Keratinocyte (primary cell): ENCODE data around the gene KCNJ6. TPM values are rescaled to one million over a fixed set of nuclear protein-coding genes. Genes with fewer than 3 reads are reported as not detected.

ENCODE experiments used
- DNase-seq: peaks from one replicate; pipeline ENCODE4 v3.0.0-alpha.2; 2011; ENCODE audit warnings: low read depth, missing footprints, low spot score
- FAIRE-seq: peaks from 2 replicates; lab custom pipeline; 2011; peaks lifted over from hg19 to GRCh38; lab: Jason Lieb, UNC
- H2AFZ ChIP-seq: 2 replicates; pipeline ENCODE4 v1.6.0; 2012; ENCODE audit warnings: low read length, control low read depth, inconsistent platforms; ENCODE audit not compliant: control insufficient read depth
- H3K27ac ChIP-seq: 2 replicates; pipeline ENCODE4 v1.5.1; 2011; ENCODE audit warnings: low read length; ENCODE audit not compliant: control insufficient read depth, insufficient read depth
- H3K27me3 ChIP-seq: 3 replicates; pipeline ENCODE4 v1.6.0; 2011; ENCODE audit warnings: low read length; ENCODE audit not compliant: control insufficient read depth, insufficient read depth; ENCODE audit errors: extremely low read depth
- H3K36me3 ChIP-seq, 2 experiments: 2 replicates in 1 of 2; 3 replicates in 1 of 2; pipeline ENCODE4 v1.5.1; 2011; ENCODE audit warnings: low read length in 2 of 2, mild to moderate bottlenecking in 1 of 2; ENCODE audit not compliant: control insufficient read depth in 2 of 2, insufficient read depth in 2 of 2; ENCODE audit errors: extremely low read depth in 1 of 2
- H3K4me1 ChIP-seq: 3 replicates; pipeline ENCODE4 v1.5.1; 2011; ENCODE audit warnings: low read length; ENCODE audit not compliant: control insufficient read depth, insufficient read depth; ENCODE audit errors: extremely low read depth
- H3K4me2 ChIP-seq: 3 replicates; pipeline ENCODE4 v1.6.0; 2011; ENCODE audit warnings: low read depth, low read length; ENCODE audit not compliant: control insufficient read depth, insufficient read depth; ENCODE audit errors: extremely low read depth
- H3K4me3 ChIP-seq, 3 experiments: fragments of 200-600 bp in 1 of 3; sonication (generic) in 1 of 3; 2 replicates in 2 of 3; 3 replicates in 1 of 3; pipeline ENCODE4 v1.5.1; 2011 to 2016; ENCODE audit warnings: low read length in 3 of 3, mild to moderate bottlenecking in 3 of 3, control low read depth in 2 of 3, inconsistent platforms in 1 of 3, low read depth in 1 of 3, mixed read lengths in 1 of 3, mixed run types in 1 of 3, moderate library complexity in 1 of 3; ENCODE audit not compliant: control insufficient read depth in 2 of 3, insufficient read depth in 2 of 3; ENCODE audit errors: extremely low read depth in 1 of 3
- H3K79me2 ChIP-seq: 2 replicates; pipeline ENCODE4 v1.6.0; 2012; ENCODE audit warnings: low read length; ENCODE audit not compliant: control insufficient read depth, insufficient read depth
- H3K9ac ChIP-seq: 3 replicates; pipeline ENCODE4 v1.6.0; 2011; ENCODE audit warnings: low read length; ENCODE audit not compliant: control insufficient read depth, insufficient read depth; ENCODE audit errors: extremely low read depth
- H3K9me1 ChIP-seq: 3 replicates; pipeline ENCODE4 v1.6.0; 2011; ENCODE audit warnings: low read length; ENCODE audit not compliant: control insufficient read depth, insufficient read depth; ENCODE audit errors: extremely low read depth
- H3K9me3 ChIP-seq: 2 replicates; pipeline ENCODE4 v1.5.1; 2012; ENCODE audit warnings: low read depth, low read length; ENCODE audit not compliant: control insufficient read depth
- H4K20me1 ChIP-seq: 3 replicates; pipeline ENCODE4 v1.6.0; 2011; ENCODE audit warnings: low read length; ENCODE audit not compliant: control insufficient read depth, insufficient read depth; ENCODE audit errors: extremely low read depth
- CTCF ChIP-seq, 3 experiments: IDR thresholded peaks in 1 of 3; conservative IDR thresholded peaks in 1 of 3; optimal IDR thresholded peaks in 1 of 3; 2 replicates in 2 of 3; 3 replicates in 1 of 3; pipeline versions ENCODE3 to v1.5.1; 2011; ENCODE audit warnings: low read length in 3 of 3, mild to moderate bottlenecking in 3 of 3, moderate library complexity in 2 of 3, control low read depth in 1 of 3, inconsistent platforms in 1 of 3; ENCODE audit not compliant: insufficient read depth in 2 of 3; ENCODE audit errors: extremely low read depth in 1 of 3
- EZH2 ChIP-seq: IDR thresholded peaks from one replicate; pipeline ENCODE4 v1.6.1; 2012; ENCODE audit warnings: inconsistent platforms, mild to moderate bottlenecking, low read length, moderate library complexity
- dilution Hi-C: fragments of 300-500 bp; cut with MboI; formaldehyde crosslinking; loops from one replicate; pipeline ENCODE4 v1.7.0; 2020; ENCODE audit warnings: low sequenced_read_pairs; ENCODE audit not compliant: extremely low pct_ligation_motif_present
- polyA plus RNA-seq, 5 experiments: library from polyadenylated mRNA; depleted of rRNA in 3 of 5; stranded (reverse) in 3 of 5; stranded (forward) in 1 of 5; unstranded in 1 of 5; fragments of >200 nt; gene quantifications; 1 replicate in 1 of 5; 2 replicates in 3 of 5; 3 replicates in 1 of 5; pipeline versions ENCODE4 v1.2.1 to v1.2.3, GENCODE V29; 2011 to 2012; ENCODE audit warnings: missing spikeins in 2 of 5, low read depth in 1 of 5, low replicate concordance in 1 of 5

KCNJ6 gene
- polyA plus RNA-seq, 1 donor (not counting 4 experiments of a cell fraction or from before 2014, with no cell fraction given) = not detected

- H2AFZ ChIP-seq = no peak overlapping the region
- no peaks in the 10 kb centered on the region for H4K20me1 ChIP-seq
- H3K9me1 ChIP-seq = no peaks in the 10 kb centered on the region
- no peaks in the 10 kb centered on the region for H3K79me2 ChIP-seq
- H3K4me1 ChIP-seq = no peaks in the 10 kb centered on the region
- H3K9ac ChIP-seq = no peak overlapping the region
- H3K27me3 ChIP-seq = peaks cover 3% of the 10 kb centered on the region
- H3K36me3 ChIP-seq = no peaks in the 10 kb centered on the region
- dilution Hi-C loops = no loop called here
- H3K27ac ChIP-seq = no peak overlapping the region
- TF ChIP-seq EZH2 = no peak
- no peak for TF ChIP-seq CTCF (optimal IDR thresholded peaks at IDR 0.05 in 1 of 3, IDR thresholded peaks at IDR 0.05 in 1 of 3, conservative IDR thresholded peaks at IDR 0.05 in 1 of 3; ENCODE audit: extremely low read depth in 1 of 3, insufficient read depth in 2 of 3, low read length in 3 of 3)
- no peaks in the 10 kb centered on the region for H3K9me3 ChIP-seq
- FAIRE-seq (no peak), DNase-seq (no peak)
- H3K4me2 ChIP-seq = no peak overlapping the region
- H3K4me3 ChIP-seq = no peak overlapping the region
These were observed 80.8 kb downstream of the KCNJ6 start for GRCh38 chr21:37835481-37835880.

- H2AFZ ChIP-seq = no peak overlapping the region
- H3K27me3 ChIP-seq = peaks cover 3% of the 10 kb centered on the region
- TF ChIP-seq EZH2 = no peak
- TF ChIP-seq CTCF (optimal IDR thresholded peaks at IDR 0.05 in 1 of 3, IDR thresholded peaks at IDR 0.05 in 1 of 3, conservative IDR thresholded peaks at IDR 0.05 in 1 of 3; ENCODE audit: extremely low read depth in 1 of 3, insufficient read depth in 2 of 3, low read length in 3 of 3) = no peak
- FAIRE-seq (no peak), DNase-seq (no peak)
- no peaks in the 10 kb centered on the region for H4K20me1 ChIP-seq
- no peaks in the 10 kb centered on the region for H3K9me1 ChIP-seq
- H3K36me3 ChIP-seq = no peaks in the 10 kb centered on the region
- dilution Hi-C loops = no loop called here
- H3K9ac ChIP-seq = no peak overlapping the region
- no peak overlapping the region for H3K4me3 ChIP-seq
- no peaks in the 10 kb centered on the region for H3K4me1 ChIP-seq
- no peaks in the 10 kb centered on the region for H3K9me3 ChIP-seq
- no peaks in the 10 kb centered on the region for H3K79me2 ChIP-seq
- no peak overlapping the region for H3K4me2 ChIP-seq
- H3K27ac ChIP-seq = no peak overlapping the region
These were observed 83.0 kb downstream of the KCNJ6 start for GRCh38 chr21:37833301-37833700.
